ENCODE data around the gene EPS8L3. TPM values are rescaled to one million over a fixed set of nuclear protein-coding genes. Genes with fewer than 3 reads are reported as not detected.

EPS8L3 gene
- total and polyA plus RNA-seq, 2 donors (not counting 3 experiments of a cell fraction or from before 2014, with no cell fraction given): not detected

GRCh38 chr1:109771712-109772657 lies 8.3 kb upstream of the EPS8L3 start:
- H3K9ac ChIP-seq (replicated peaks; ENCODE audit: extremely low read depth, insufficient read depth, low read length): no peak overlapping the region
- no peaks in the 10 kb centered on the region for H3K79me2 ChIP-seq (ENCODE audit: control insufficient read depth, insufficient read depth, low read length)
- H3K9me1 ChIP-seq (replicated peaks; ENCODE audit: control insufficient read depth, extremely low read depth, insufficient read depth, low read length): no peaks in the 10 kb centered on the region
- ChIA-PET POLR2A (interaction anchor here (1.1 kb wide), 1 partner anchor 132 kb away, joined by 4 read pairs; no protein-coding TSS in a partner anchor), CTCF (interaction anchor here (1.0 to 17.2 kb wide), 12 partner anchors 13 to 230 kb away, joined by 3 to 807 read pairs (median 8); partner anchors contain the start of gene AHCYL1)
- H3K36me3 ChIP-seq (ENCODE audit: control insufficient read depth in 2 of 2, extremely low read depth in 1 of 2, insufficient read depth in 2 of 2, low read length in 2 of 2): no peaks in the 10 kb centered on the region
- intact Hi-C loops (cut with micrococcal nuclease) (no loop called here), dilution Hi-C loops (cut with MboI; ENCODE audit: extremely low pct_ligation_motif_present, low sequenced_read_pairs) (no loop called here)
- BruUV-seq (replicated peaks): no TSS peak
- H3K4me1 ChIP-seq (ENCODE audit: control insufficient read depth, extremely low read depth, insufficient read depth, low read length): no peaks in the 10 kb centered on the region
- TF ChIP-seq POLR2AphosphoS5 (IDR thresholded peaks at IDR 0.05; ENCODE audit: insufficient read depth, low read depth, low read length): no peak
- TF ChIP-seq MAX (IDR thresholded peaks at IDR 0.05; ENCODE audit: insufficient read depth, insufficient read length): no peak
- no peak for TF ChIP-seq GATA2 (IDR thresholded peaks at IDR 0.05; ENCODE audit: insufficient read depth, insufficient read length, low read depth, low read length)
- no peak for TF ChIP-seq MYC (IDR thresholded peaks at IDR 0.05; ENCODE audit: low read depth, low read length)
- DNase-seq (ENCODE audit: low read depth, low spot score) (no peak), FAIRE-seq (no peak)
- H3K4me3 ChIP-seq (replicated peaks in 1 of 3; ENCODE audit: insufficient read depth in 1 of 3, low read depth in 1 of 3, low read length in 3 of 3): no peak overlapping the region
- H2AFZ ChIP-seq (ENCODE audit: low read depth, low read length): no peak overlapping the region
- H3K27me3 ChIP-seq (ENCODE audit: control insufficient read depth in 2 of 2, insufficient read depth in 2 of 2, low read length in 2 of 2): peaks cover 0 to 4% of the 10 kb centered on the region in 2 experiments
- no peaks in the 10 kb centered on the region for H3K9me3 ChIP-seq (replicated peaks; ENCODE audit: control insufficient read depth, insufficient read depth, low read length)
- no peak overlapping the region for H3K4me2 ChIP-seq (ENCODE audit: insufficient read depth, low read length)
- H4K20me1 ChIP-seq (replicated peaks; ENCODE audit: control insufficient read depth, extremely low read depth, insufficient read depth, low read length): no peaks in the 10 kb centered on the region
- H3K27ac ChIP-seq (ENCODE audit: insufficient read depth, low read depth, low read length): no peak overlapping the region

Data from endothelial cell of umbilical vein (primary cell).